Keratinocyte (primary cell): ENCODE results near the gene BCL11B. TPM values are rescaled to one million over a fixed set of nuclear protein-coding genes. Genes with fewer than 3 reads are reported as not detected.

ENCODE experiments used
- DNase-seq: peaks from one replicate; pipeline ENCODE4 v3.0.0-alpha.2; 2011; ENCODE audit warnings: low read depth, missing footprints, low spot score
- FAIRE-seq: peaks from 2 replicates; lab custom pipeline; 2011; peaks lifted over from hg19 to GRCh38; lab: Jason Lieb, UNC
- H2AFZ ChIP-seq: 2 replicates; pipeline ENCODE4 v1.6.0; 2012; ENCODE audit warnings: low read length, control low read depth, inconsistent platforms; ENCODE audit not compliant: control insufficient read depth
- H3K27ac ChIP-seq: 2 replicates; pipeline ENCODE4 v1.5.1; 2011; ENCODE audit warnings: low read length; ENCODE audit not compliant: control insufficient read depth, insufficient read depth
- H3K27me3 ChIP-seq: 3 replicates; pipeline ENCODE4 v1.6.0; 2011; ENCODE audit warnings: low read length; ENCODE audit not compliant: control insufficient read depth, insufficient read depth; ENCODE audit errors: extremely low read depth
- H3K36me3 ChIP-seq, 2 experiments: 2 replicates in 1 of 2; 3 replicates in 1 of 2; pipeline ENCODE4 v1.5.1; 2011; ENCODE audit warnings: low read length in 2 of 2, mild to moderate bottlenecking in 1 of 2; ENCODE audit not compliant: control insufficient read depth in 2 of 2, insufficient read depth in 2 of 2; ENCODE audit errors: extremely low read depth in 1 of 2
- H3K4me1 ChIP-seq: 3 replicates; pipeline ENCODE4 v1.5.1; 2011; ENCODE audit warnings: low read length; ENCODE audit not compliant: control insufficient read depth, insufficient read depth; ENCODE audit errors: extremely low read depth
- H3K4me2 ChIP-seq: 3 replicates; pipeline ENCODE4 v1.6.0; 2011; ENCODE audit warnings: low read depth, low read length; ENCODE audit not compliant: control insufficient read depth, insufficient read depth; ENCODE audit errors: extremely low read depth
- H3K4me3 ChIP-seq, 3 experiments: fragments of 200-600 bp in 1 of 3; sonication (generic) in 1 of 3; 2 replicates in 2 of 3; 3 replicates in 1 of 3; pipeline ENCODE4 v1.5.1; 2011 to 2016; ENCODE audit warnings: low read length in 3 of 3, mild to moderate bottlenecking in 3 of 3, control low read depth in 2 of 3, inconsistent platforms in 1 of 3, low read depth in 1 of 3, mixed read lengths in 1 of 3, mixed run types in 1 of 3, moderate library complexity in 1 of 3; ENCODE audit not compliant: control insufficient read depth in 2 of 3, insufficient read depth in 2 of 3; ENCODE audit errors: extremely low read depth in 1 of 3
- H3K79me2 ChIP-seq: 2 replicates; pipeline ENCODE4 v1.6.0; 2012; ENCODE audit warnings: low read length; ENCODE audit not compliant: control insufficient read depth, insufficient read depth
- H3K9ac ChIP-seq: 3 replicates; pipeline ENCODE4 v1.6.0; 2011; ENCODE audit warnings: low read length; ENCODE audit not compliant: control insufficient read depth, insufficient read depth; ENCODE audit errors: extremely low read depth
- H3K9me1 ChIP-seq: 3 replicates; pipeline ENCODE4 v1.6.0; 2011; ENCODE audit warnings: low read length; ENCODE audit not compliant: control insufficient read depth, insufficient read depth; ENCODE audit errors: extremely low read depth
- H3K9me3 ChIP-seq: 2 replicates; pipeline ENCODE4 v1.5.1; 2012; ENCODE audit warnings: low read depth, low read length; ENCODE audit not compliant: control insufficient read depth
- H4K20me1 ChIP-seq: 3 replicates; pipeline ENCODE4 v1.6.0; 2011; ENCODE audit warnings: low read length; ENCODE audit not compliant: control insufficient read depth, insufficient read depth; ENCODE audit errors: extremely low read depth
- EZH2 ChIP-seq: IDR thresholded peaks from one replicate; pipeline ENCODE4 v1.6.1; 2012; ENCODE audit warnings: inconsistent platforms, mild to moderate bottlenecking, low read length, moderate library complexity
- dilution Hi-C: fragments of 300-500 bp; cut with MboI; formaldehyde crosslinking; loops from one replicate; pipeline ENCODE4 v1.7.0; 2020; ENCODE audit warnings: low sequenced_read_pairs; ENCODE audit not compliant: extremely low pct_ligation_motif_present
- polyA plus RNA-seq, 5 experiments: library from polyadenylated mRNA; depleted of rRNA in 3 of 5; stranded (reverse) in 3 of 5; stranded (forward) in 1 of 5; unstranded in 1 of 5; fragments of >200 nt; gene quantifications; 1 replicate in 1 of 5; 2 replicates in 3 of 5; 3 replicates in 1 of 5; pipeline versions ENCODE4 v1.2.1 to v1.2.3, GENCODE V29; 2011 to 2012; ENCODE audit warnings: missing spikeins in 2 of 5, low read depth in 1 of 5, low replicate concordance in 1 of 5
- TF ChIP-seq, protein P1 (sequence below), 3 experiments: IDR thresholded peaks in 1 of 3; conservative IDR thresholded peaks in 1 of 3; optimal IDR thresholded peaks in 1 of 3; 2 replicates in 2 of 3; 3 replicates in 1 of 3; pipeline versions ENCODE3 to v1.5.1; 2011; ENCODE audit warnings: low read length in 3 of 3, mild to moderate bottlenecking in 3 of 3, moderate library complexity in 2 of 3, control low read depth in 1 of 3, inconsistent platforms in 1 of 3; ENCODE audit not compliant: insufficient read depth in 2 of 3; ENCODE audit errors: extremely low read depth in 1 of 3

BCL11B gene
- polyA plus RNA-seq, 1 donor (not counting 4 experiments of a cell fraction or from before 2014, with no cell fraction given), result 5.2 TPM

- no peak for FAIRE-seq
- H3K4me2 ChIP-seq, result no peak overlapping the region
Measured at GRCh38 chr14:99317231-99318090, 45.5 kb upstream of the BCL11B start.

GRCh38 chr14:99316281-99317163, 44.5 kb upstream of the BCL11B start:
- Histone ChIP-seq H2AFZ (no peak overlapping the region), H3K9me3 (no peaks in the 10 kb centered on the region), H3K4me1 (no peaks in the 10 kb centered on the region), H3K36me3 (no peaks in the 10 kb centered on the region), H3K4me2 (no peak overlapping the region), H3K27me3 (peaks cover 22% of the 10 kb centered on the region), H4K20me1 (no peaks in the 10 kb centered on the region), H3K27ac (no peak overlapping the region), H3K9me1 (no peaks in the 10 kb centered on the region), H3K4me3 (no peak overlapping the region), H3K79me2 (no peaks in the 10 kb centered on the region), H3K9ac (no peak overlapping the region)
- no peak for TF ChIP-seq EZH2
- TF ChIP-seq, protein P1, sequence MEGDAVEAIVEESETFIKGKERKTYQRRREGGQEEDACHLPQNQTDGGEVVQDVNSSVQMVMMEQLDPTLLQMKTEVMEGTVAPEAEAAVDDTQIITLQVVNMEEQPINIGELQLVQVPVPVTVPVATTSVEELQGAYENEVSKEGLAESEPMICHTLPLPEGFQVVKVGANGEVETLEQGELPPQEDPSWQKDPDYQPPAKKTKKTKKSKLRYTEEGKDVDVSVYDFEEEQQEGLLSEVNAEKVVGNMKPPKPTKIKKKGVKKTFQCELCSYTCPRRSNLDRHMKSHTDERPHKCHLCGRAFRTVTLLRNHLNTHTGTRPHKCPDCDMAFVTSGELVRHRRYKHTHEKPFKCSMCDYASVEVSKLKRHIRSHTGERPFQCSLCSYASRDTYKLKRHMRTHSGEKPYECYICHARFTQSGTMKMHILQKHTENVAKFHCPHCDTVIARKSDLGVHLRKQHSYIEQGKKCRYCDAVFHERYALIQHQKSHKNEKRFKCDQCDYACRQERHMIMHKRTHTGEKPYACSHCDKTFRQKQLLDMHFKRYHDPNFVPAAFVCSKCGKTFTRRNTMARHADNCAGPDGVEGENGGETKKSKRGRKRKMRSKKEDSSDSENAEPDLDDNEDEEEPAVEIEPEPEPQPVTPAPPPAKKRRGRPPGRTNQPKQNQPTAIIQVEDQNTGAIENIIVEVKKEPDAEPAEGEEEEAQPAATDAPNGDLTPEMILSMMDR (optimal IDR thresholded peaks at IDR 0.05 in 1 of 3, IDR thresholded peaks at IDR 0.05 in 1 of 3, conservative IDR thresholded peaks at IDR 0.05 in 1 of 3; ENCODE audit: extremely low read depth in 1 of 3, insufficient read depth in 2 of 3, low read length in 3 of 3), result no peak
- DNase-seq (no peak), FAIRE-seq (no peak)
- dilution Hi-C loops, result no loop called here

More at GRCh38 chr14:99317231-99318090, 45.5 kb upstream of the BCL11B start:
- peaks cover 15% of the 10 kb centered on the region for H3K27me3 ChIP-seq
- no peak overlapping the region for H3K9ac ChIP-seq
- H3K79me2 ChIP-seq, result no peaks in the 10 kb centered on the region
- H3K4me3 ChIP-seq, result no peak overlapping the region
- no peaks in the 10 kb centered on the region for H3K9me3 ChIP-seq
- TF ChIP-seq EZH2, result no peak
- TF ChIP-seq, protein P1 (optimal IDR thresholded peaks at IDR 0.05 in 1 of 3, IDR thresholded peaks at IDR 0.05 in 1 of 3, conservative IDR thresholded peaks at IDR 0.05 in 1 of 3; ENCODE audit: extremely low read depth in 1 of 3, insufficient read depth in 2 of 3, low read length in 3 of 3), result no peak
- dilution Hi-C loops, result no loop called here
- no peak for DNase-seq
- no peaks in the 10 kb centered on the region for H3K9me1 ChIP-seq
- no peak overlapping the region for H2AFZ ChIP-seq
- no peaks in the 10 kb centered on the region for H3K36me3 ChIP-seq
- no peaks in the 10 kb centered on the region for H3K4me1 ChIP-seq
- H4K20me1 ChIP-seq, result no peaks in the 10 kb centered on the region
- no peak overlapping the region for H3K27ac ChIP-seq
